Activated naive CD8-positive, alpha-beta T cell treated with anti-CD3 and anti-CD28 coated beads for 36 hours (primary cell): ENCODE measurements around the gene PPFIA3. TPM values are rescaled to one million over a fixed set of nuclear protein-coding genes. Genes with fewer than 3 reads are reported as not detected.

Experiments used
- DNase-seq: peaks from one replicate; pipeline ENCODE4 v3.0.0; 2021
- H3K27ac Mint-ChIP-seq: one replicate; pipeline ENCODE4 v1.8.0; 2022; ENCODE audit warnings: mild to moderate bottlenecking, moderate library complexity, mixed read lengths
- H3K27me3 Mint-ChIP-seq: one replicate; pipeline ENCODE4 v1.8.0; 2022; ENCODE audit warnings: mild to moderate bottlenecking, mixed read lengths
- H3K36me3 Mint-ChIP-seq: one replicate; pipeline ENCODE4 v1.8.0; 2021; ENCODE audit warnings: mild to moderate bottlenecking, mixed read lengths
- H3K4me1 Mint-ChIP-seq: one replicate; pipeline ENCODE4 v1.8.0; 2021; ENCODE audit warnings: mixed read lengths
- H3K4me3 Mint-ChIP-seq: one replicate; pipeline ENCODE4 v1.8.0; 2022; ENCODE audit warnings: mild to moderate bottlenecking, moderate library complexity, mixed read lengths
- H3K9me3 Mint-ChIP-seq: one replicate; pipeline ENCODE4 v1.8.0; 2022; ENCODE audit warnings: mixed read lengths
- total RNA-seq, 2 experiments: library from RNA; stranded (reverse); gene quantifications; one replicate each; pipeline ENCODE4 v1.2.3, GENCODE V29; 2021

Gene PPFIA3
- total RNA-seq, 2 experiments from 2014 or later, result 3.2 to 4.3 TPM

GRCh38 chr19:49193822-49194394 is 74.6 kb downstream of the PPFIA3 start:
- Mint-ChIP-seq H3K36me3 (no peaks in the 10 kb centered on the region), H3K27me3 (peaks cover 11% of the 10 kb centered on the region), H3K4me3 (no peak overlapping the region), H3K9me3 (peaks cover 1% of the 10 kb centered on the region), H3K4me1 (peaks cover 9% of the 10 kb centered on the region), H3K27ac (no peak overlapping the region)
- DNase-seq, result no peak

DNA sequence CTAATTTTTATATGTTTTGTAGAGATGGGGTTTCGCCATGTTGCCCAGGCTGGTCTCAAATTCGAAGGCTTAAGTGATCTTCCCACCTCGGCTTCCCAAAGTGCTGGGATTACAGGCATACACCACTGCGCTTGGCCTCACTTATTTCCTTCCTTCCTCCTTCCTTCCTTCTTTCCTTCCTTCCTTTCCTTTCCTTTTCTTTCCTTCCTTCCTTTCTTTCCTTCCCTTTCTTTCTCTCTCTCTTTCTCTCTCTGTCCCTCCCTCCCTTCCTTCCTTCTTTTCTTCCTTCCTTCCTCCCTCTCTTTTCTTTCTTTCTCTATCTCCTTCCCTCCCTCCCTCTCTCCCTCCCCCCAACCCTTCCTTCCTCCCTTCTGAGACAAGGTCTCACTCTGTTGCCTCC is 75.1 kb downstream of the PPFIA3 start:
- Mint-ChIP-seq H3K27ac (no peak overlapping the region), H3K27me3 (peaks cover 11% of the 10 kb centered on the region), H3K4me3 (no peak overlapping the region), H3K9me3 (peaks cover 1% of the 10 kb centered on the region), H3K4me1 (peaks cover 6% of the 10 kb centered on the region), H3K36me3 (no peaks in the 10 kb centered on the region)
- no peak for DNase-seq

GRCh38 chr19:49196527-49197240 is 77.3 kb downstream of the PPFIA3 start:
- H3K36me3 Mint-ChIP-seq, result no peaks in the 10 kb centered on the region
- H3K9me3 Mint-ChIP-seq, result no peaks in the 10 kb centered on the region
- H3K27me3 Mint-ChIP-seq, result peaks cover 5% of the 10 kb centered on the region
- no peak overlapping the region for H3K27ac Mint-ChIP-seq
- DNase-seq, result no peak
- H3K4me1 Mint-ChIP-seq, result peaks cover 2% of the 10 kb centered on the region
- no peak overlapping the region for H3K4me3 Mint-ChIP-seq

DNA sequence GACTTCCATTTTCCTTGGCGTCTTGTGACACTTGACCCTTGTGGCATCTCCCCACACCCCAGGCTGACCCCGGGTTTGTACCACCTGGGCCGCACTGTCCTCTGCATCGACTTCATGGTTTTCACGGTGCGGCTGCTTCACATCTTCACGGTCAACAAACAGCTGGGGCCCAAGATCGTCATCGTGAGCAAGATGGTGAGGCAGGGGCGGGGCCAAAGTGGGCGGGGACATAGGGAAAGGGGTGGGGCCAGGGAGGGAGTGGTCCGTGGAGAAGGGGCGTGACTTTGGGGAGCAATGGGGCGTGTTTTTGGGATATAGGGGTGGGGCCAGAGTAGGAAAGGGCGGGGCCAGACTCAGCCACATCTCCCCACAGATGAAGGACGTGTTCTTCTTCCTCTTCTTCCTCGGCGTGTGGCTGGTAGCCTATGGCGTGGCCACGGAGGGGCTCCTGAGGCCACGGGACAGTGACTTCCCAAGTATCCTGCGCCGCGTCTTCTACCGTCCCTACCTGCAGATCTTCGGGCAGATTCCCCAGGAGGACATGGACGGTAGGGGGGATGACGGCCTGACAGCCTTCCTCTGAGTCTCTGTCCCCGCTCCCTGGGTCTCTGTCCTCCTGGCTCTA is 81.0 kb downstream of the PPFIA3 start:
- H3K27me3 Mint-ChIP-seq, result peaks cover 5% of the 10 kb centered on the region
- H3K36me3 Mint-ChIP-seq, result no peaks in the 10 kb centered on the region
- H3K4me1 Mint-ChIP-seq, result peaks cover 2% of the 10 kb centered on the region
- no peaks in the 10 kb centered on the region for H3K9me3 Mint-ChIP-seq
- peak; percentile 5 for DNase-seq
- H3K27ac Mint-ChIP-seq, result no peak overlapping the region
- no peak overlapping the region for H3K4me3 Mint-ChIP-seq

Other genes with a start within 250 kb of the PPFIA3 start
- gene PPP1R15A, start 247.1 kb upstream of the PPFIA3 start, total RNA-seq, result 10 to 100 TPM; 60.8 to 65.4 TPM
- under 1 TPM; 0.12 to 0.16 TPM for gene TULP2, start 220.8 kb upstream of the PPFIA3 start, total RNA-seq
- 10 to 100 TPM; 90.6 to 91.7 TPM for gene NUCB1, start 219.2 kb upstream of the PPFIA3 start, total RNA-seq
- 1 to 10 TPM in 1 of 2 experiments, under 1 TPM in 1; 0.74 to 1.1 TPM for gene DHDH, start 185.8 kb upstream of the PPFIA3 start, total RNA-seq
- 100 to 1,000 TPM; 191 TPM for gene BAX, start 164.7 kb upstream of the PPFIA3 start, total RNA-seq
- 1,000 to 10,000 TPM; 1,137 to 1,177 TPM for gene FTL, start 154.2 kb upstream of the PPFIA3 start, total RNA-seq
- 10 to 100 TPM; 48.9 to 57.6 TPM for gene GYS1, start 126.2 kb upstream of the PPFIA3 start, total RNA-seq
- gene RUVBL2, start 125.7 kb upstream of the PPFIA3 start, total RNA-seq, result 100 to 1,000 TPM; 187 to 189 TPM
- gene LHB, start 102.5 kb upstream of the PPFIA3 start, total RNA-seq, result not detected
- gene CGB3, start 95.2 kb upstream of the PPFIA3 start, total RNA-seq, result not detected
- gene CGB2, start 87.7 kb upstream of the PPFIA3 start, total RNA-seq, result not detected
- gene CGB1, start 82.6 kb upstream of the PPFIA3 start, total RNA-seq, result not detected
- gene CGB5, start 75.7 kb upstream of the PPFIA3 start, total RNA-seq, result not detected
- gene CGB8, start 70.4 kb upstream of the PPFIA3 start, total RNA-seq, result not detected
- not detected for gene CGB7, start 61.8 kb upstream of the PPFIA3 start, total RNA-seq
- gene NTF4, start 54.7 kb upstream of the PPFIA3 start, total RNA-seq, result not detected
- not detected for gene KCNA7, start 46.8 kb upstream of the PPFIA3 start, total RNA-seq
- gene SNRNP70, start 34.1 kb upstream of the PPFIA3 start, total RNA-seq, result 100 to 1,000 TPM; 205 to 230 TPM
- gene LIN7B, start 5.2 kb upstream of the PPFIA3 start, total RNA-seq, result 1 to 10 TPM; 2.2 to 2.5 TPM
- gene C19orf73, start 401 bp upstream of the PPFIA3 start, total RNA-seq, result 1 to 10 TPM; 1.0 to 1.3 TPM
- not detected for gene HRC, start 35.9 kb downstream of the PPFIA3 start, total RNA-seq
- not detected for gene TRPM4, start 38.2 kb downstream of the PPFIA3 start, total RNA-seq
- 1 to 10 TPM in 1 of 2 experiments, under 1 TPM in 1; 0.86 to 1.4 TPM for gene SLC6A16, start 205.6 kb downstream of the PPFIA3 start, total RNA-seq
- 100 to 1,000 TPM; 110 to 114 TPM for gene CD37, start 215.9 kb downstream of the PPFIA3 start, total RNA-seq
- not detected for gene TEAD2, start 242.9 kb downstream of the PPFIA3 start, total RNA-seq
- not detected for gene DKKL1, start 244.3 kb downstream of the PPFIA3 start, total RNA-seq